Fibroblast of mammary gland (primary cell): ENCODE results near the gene CSGALNACT2.
A peak's percentile ranks its signal among the peaks of the same experiment; 100 is the strongest.

Source experiments
- DNase-seq: peaks from one replicate; pipeline ENCODE4 v3.0.0-alpha.2; 2010; ENCODE audit warnings: low read depth
- H3K4me3 ChIP-seq: 2 replicates; pipeline ENCODE4 v1.5.1; 2011; ENCODE audit warnings: low read depth, mild to moderate bottlenecking, low read length, moderate library complexity; ENCODE audit not compliant: control insufficient read depth
- TF ChIP-seq, protein P1 (sequence below): conservative IDR thresholded peaks from 2 replicates; pipeline ENCODE4 v1.5.1; 2011; ENCODE audit warnings: low read depth, low read length, inconsistent platforms; ENCODE audit not compliant: control insufficient read depth, insufficient read depth

The CSGALNACT2 gene

DNA sequence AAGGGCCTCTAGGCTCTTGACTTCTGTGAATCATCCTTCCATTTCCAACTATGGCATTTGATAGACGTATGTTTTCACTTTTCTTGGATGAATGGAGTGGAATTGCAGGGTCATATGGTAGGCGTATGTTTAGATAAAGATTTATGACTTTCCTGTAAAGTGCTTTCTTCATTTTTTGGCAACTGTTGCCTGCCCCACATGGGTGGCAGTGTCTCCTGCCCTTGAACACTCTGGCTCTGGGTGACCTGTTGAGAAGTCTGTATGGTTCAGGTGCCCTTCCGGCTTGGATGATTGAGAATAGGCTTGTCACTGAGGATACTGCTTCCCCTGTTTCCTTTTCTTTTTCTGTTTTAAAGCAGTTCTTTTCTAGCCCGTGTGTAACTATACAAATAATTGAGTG lies 38.3 kb upstream of the CSGALNACT2 start:
- H3K4me3 ChIP-seq: no peak overlapping the region
- TF ChIP-seq, protein P1, sequence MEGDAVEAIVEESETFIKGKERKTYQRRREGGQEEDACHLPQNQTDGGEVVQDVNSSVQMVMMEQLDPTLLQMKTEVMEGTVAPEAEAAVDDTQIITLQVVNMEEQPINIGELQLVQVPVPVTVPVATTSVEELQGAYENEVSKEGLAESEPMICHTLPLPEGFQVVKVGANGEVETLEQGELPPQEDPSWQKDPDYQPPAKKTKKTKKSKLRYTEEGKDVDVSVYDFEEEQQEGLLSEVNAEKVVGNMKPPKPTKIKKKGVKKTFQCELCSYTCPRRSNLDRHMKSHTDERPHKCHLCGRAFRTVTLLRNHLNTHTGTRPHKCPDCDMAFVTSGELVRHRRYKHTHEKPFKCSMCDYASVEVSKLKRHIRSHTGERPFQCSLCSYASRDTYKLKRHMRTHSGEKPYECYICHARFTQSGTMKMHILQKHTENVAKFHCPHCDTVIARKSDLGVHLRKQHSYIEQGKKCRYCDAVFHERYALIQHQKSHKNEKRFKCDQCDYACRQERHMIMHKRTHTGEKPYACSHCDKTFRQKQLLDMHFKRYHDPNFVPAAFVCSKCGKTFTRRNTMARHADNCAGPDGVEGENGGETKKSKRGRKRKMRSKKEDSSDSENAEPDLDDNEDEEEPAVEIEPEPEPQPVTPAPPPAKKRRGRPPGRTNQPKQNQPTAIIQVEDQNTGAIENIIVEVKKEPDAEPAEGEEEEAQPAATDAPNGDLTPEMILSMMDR: no peak
- no peak for DNase-seq

DNA sequence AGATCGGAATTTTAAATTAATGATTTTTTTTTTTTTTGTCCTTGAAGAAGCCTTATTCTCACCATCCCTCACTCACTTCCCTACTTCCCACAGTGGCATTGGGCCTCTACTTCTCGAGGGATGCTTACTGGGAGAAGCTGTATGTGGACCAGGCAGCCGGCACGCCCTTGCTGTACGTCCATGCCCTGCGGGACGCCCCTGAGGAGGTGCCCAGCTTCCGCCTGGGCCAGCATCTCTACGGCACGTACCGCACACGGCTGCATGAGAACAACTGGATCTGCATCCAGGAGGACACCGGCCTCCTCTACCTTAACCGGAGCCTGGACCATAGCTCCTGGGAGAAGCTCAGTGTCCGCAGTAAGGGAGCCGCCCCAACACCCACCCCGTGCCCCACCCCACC lies 37.9 kb upstream of the CSGALNACT2 start:
- no peak overlapping the region for H3K4me3 ChIP-seq
- TF ChIP-seq, protein P1: no peak
- DNase-seq: no peak

GRCh38 chr10:43102063-43102828 lies 36.0 kb upstream of the CSGALNACT2 start:
- H3K4me3 ChIP-seq: no peak overlapping the region
- TF ChIP-seq, protein P1: no peak
- no peak for DNase-seq

GRCh38 chr10:43105102-43105955 lies 32.9 kb upstream of the CSGALNACT2 start:
- peak overlapping the region; percentile 49 for H3K4me3 ChIP-seq
- TF ChIP-seq, protein P1: peak; percentile 62
- peak; percentile 60 for DNase-seq

- TF ChIP-seq, protein P1: no peak
- no peak overlapping the region for H3K4me3 ChIP-seq
- DNase-seq: no peak
Observed at GRCh38 chr10:43105956-43106229, 32.4 kb upstream of the CSGALNACT2 start.

- TF ChIP-seq, protein P1: no peak
- DNase-seq: no peak
- H3K4me3 ChIP-seq: no peak overlapping the region
Observed at GRCh38 chr10:43106256-43107091, 31.8 kb upstream of the CSGALNACT2 start.
